COR-L47 (cell line): ENCODE measurements around the gene GIPC2.
"Not testable (repeated sequence)": the region's sequence is repeated elsewhere in the genome, so short reads cannot be mapped to it uniquely, and the experiment has no call there.

Experiments
- DNase-seq: peaks from one replicate; lab custom pipeline; 2025; lab: John Stamatoyannopoulos, UW

Gene GIPC2

GRCh38 chr1:78068681-78069283 lies 23.0 kb downstream of the GIPC2 start:
- no peak for DNase-seq

- no peak for DNase-seq
These were observed 24.0 kb downstream of the GIPC2 start for GRCh38 chr1:78069784-78070183.

- no peak for DNase-seq
These were observed 24.4 kb downstream of the GIPC2 start for GRCh38 chr1:78070210-78070609.

- DNase-seq = no peak
These were observed 25.0 kb downstream of the GIPC2 start for GRCh38 chr1:78070758-78071157.

- DNase-seq = no peak
These were observed 25.9 kb downstream of the GIPC2 start for GRCh38 chr1:78071696-78072095.

- DNase-seq = no peak
These were observed 26.4 kb downstream of the GIPC2 start for GRCh38 chr1:78072216-78072615.

GRCh38 chr1:78073441-78073840 lies 27.7 kb downstream of the GIPC2 start:
- no peak for DNase-seq

GRCh38 chr1:78075621-78076020 lies 29.9 kb downstream of the GIPC2 start:
- DNase-seq = no peak

- no peak for DNase-seq
These were observed 32.6 kb downstream of the GIPC2 start for GRCh38 chr1:78078358-78078757.

GRCh38 chr1:78079580-78079979 lies 33.8 kb downstream of the GIPC2 start:
- no peak for DNase-seq

GRCh38 chr1:78080767-78081166 lies 35.0 kb downstream of the GIPC2 start:
- no peak for DNase-seq

GRCh38 chr1:78081980-78082860 lies 36.5 kb downstream of the GIPC2 start:
- DNase-seq = no peak

GRCh38 chr1:78084639-78085038 lies 38.9 kb downstream of the GIPC2 start:
- not testable (repeated sequence) for DNase-seq

- DNase-seq = no peak
These were observed 40.9 kb downstream of the GIPC2 start for GRCh38 chr1:78086697-78087096.

GRCh38 chr1:78088015-78088414 lies 42.2 kb downstream of the GIPC2 start:
- no peak for DNase-seq

- DNase-seq = no peak
These were observed 42.7 kb downstream of the GIPC2 start for GRCh38 chr1:78088486-78088885.

GRCh38 chr1:78089010-78089409 lies 43.2 kb downstream of the GIPC2 start:
- no peak for DNase-seq

GRCh38 chr1:78090472-78091133 lies 44.8 kb downstream of the GIPC2 start:
- DNase-seq = no peak

- no peak for DNase-seq
These were observed 45.5 kb downstream of the GIPC2 start for GRCh38 chr1:78091215-78091813.

- DNase-seq = no peak
These were observed 46.1 kb downstream of the GIPC2 start for GRCh38 chr1:78091886-78092285.

GRCh38 chr1:78092643-78093042 lies 46.9 kb downstream of the GIPC2 start:
- no peak for DNase-seq

- DNase-seq = no peak
These were observed 47.8 kb downstream of the GIPC2 start for GRCh38 chr1:78093560-78093959.

GRCh38 chr1:78094639-78095038 lies 48.9 kb downstream of the GIPC2 start:
- DNase-seq = no peak
